Stimulated activated CD4-positive, alpha-beta T cell treated with anti-CD3 and anti-CD28 coated beads, Interleukin-1b, Interleukin-23, amount 100 ng/mL, for 48 hours (primary cell): ENCODE measurements around the gene DMKN.
A peak's percentile ranks its signal among the peaks of the same experiment; 100 is the strongest.
"Not testable (repeated sequence)": the region's sequence is repeated elsewhere in the genome, so short reads cannot be mapped to it uniquely, and the experiment has no call there.

Experiments used
- DNase-seq: peaks from one replicate; pipeline ENCODE4 v3.0.0-alpha.2; 2020

The DMKN gene

DNA sequence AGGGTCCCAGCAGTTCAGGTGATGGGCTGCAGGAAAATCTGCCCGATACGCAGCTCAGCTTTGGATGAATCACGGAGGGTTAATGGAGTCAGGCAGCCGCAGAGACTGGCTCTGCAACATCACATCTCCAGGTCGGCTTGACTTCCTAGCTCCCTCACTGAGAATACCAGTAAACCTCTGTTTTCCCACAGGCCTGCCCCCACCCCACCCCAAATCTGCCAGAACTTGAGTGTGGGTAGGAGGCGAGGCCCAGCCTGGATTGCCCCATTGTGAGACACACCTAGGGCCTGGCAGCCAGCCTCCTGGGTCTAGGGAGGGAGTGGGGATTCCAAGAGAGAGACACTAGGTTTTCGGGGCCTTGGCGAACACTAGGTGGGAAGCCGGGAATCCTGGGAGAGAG lies 19.5 kb downstream of the DMKN start:
- no peak for DNase-seq

DNA sequence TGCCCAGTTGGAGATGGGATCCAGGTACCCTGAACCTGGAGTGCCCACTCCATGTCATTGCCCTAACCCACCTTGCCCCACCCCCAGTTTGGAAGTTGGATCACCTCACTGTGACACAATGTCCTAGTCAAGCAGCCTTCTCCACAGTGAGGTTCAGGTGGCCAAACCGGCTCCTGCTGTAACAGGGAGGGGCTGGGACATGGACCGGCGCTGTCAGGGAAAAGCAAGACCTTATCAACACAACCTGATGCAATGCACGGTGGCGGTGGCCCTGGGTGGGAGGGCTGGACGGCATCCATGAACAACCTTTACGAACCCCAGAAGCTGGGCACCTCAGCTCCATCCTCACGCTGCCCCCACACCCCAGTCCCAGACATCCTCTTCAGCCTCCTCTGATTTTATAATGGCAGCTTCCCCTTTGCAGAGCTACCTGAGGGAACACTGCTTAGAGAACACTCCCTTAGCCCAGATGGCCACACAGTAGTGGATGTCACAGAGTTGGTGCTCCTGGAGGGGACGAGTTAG lies 21.6 kb downstream of the DMKN start:
- DNase-seq: no peak

GRCh38 chr19:35490364-35490763 lies 23.1 kb downstream of the DMKN start, which contains the start of gene KRTDAP:
Gene KRTDAP (minus strand): TSS chr19:35490464. CDS start chr19:35490442, 22 bp downstream.
- DNase-seq: no peak

DNA sequence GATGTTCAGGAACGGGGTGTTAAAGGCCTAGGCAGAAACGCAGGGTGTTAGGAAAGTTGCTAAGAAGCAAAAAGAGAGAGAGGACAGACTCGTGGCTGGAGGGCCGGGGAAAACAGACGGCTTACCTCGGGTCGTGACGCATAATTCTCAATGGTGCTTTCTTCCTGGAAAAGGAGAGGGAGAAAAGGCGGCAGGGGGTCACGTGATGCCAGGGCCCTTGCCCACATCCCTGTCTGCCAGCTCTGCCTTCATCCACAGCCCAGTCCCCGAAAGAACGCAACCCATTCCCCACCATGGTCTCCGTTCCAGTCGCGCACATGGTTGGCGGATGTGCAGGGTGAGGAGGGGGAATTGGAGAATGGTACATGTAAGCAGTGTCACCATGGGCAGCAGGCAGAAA lies 24.8 kb downstream of the DMKN start:
- DNase-seq: no peak

GRCh38 chr19:35487656-35488182 lies 25.7 kb downstream of the DMKN start:
- no peak for DNase-seq

DNA sequence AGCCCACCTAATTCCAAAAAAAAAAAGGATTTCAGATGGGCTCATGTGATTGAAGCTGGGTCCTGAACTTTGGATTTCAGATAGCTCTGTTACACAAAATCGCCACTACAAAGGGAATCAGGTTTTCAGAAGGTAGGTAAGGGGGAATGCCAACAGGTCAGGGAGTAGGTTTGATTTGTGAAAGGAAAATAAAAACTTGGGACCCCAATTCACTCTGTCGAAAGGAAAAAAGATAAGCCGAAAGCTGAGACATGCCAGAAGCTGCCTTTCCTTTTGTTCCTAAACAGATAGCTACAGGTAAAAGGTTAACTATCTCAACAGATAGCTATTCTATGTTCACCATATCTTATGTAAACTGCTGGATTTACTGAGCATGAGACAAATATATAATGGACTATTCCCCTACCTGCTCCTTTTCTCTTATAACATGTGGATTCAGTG lies 27.2 kb downstream of the DMKN start:
- DNase-seq: no peak

GRCh38 chr19:35484252-35485036 lies 29.0 kb downstream of the DMKN start:
- DNase-seq: peak; percentile 32

DNA sequence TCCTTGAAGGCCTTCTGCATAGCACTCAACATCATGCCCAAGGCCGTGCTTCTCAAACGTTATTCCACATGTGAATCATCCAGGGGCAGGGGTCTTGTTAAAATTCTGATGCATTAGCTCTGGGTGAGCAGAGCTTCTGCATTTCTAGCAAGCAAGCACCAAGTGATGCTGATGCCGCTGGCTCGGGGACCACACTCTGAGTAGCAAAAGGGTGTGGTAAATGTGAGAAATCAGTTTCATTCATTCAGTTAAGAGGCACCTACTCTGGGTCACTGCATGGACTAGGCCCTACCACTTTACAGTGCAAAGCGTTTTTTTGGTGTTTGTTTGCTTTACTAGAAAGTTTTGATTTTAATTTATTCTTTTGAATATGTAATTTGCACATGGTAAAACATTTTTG lies 30.4 kb downstream of the DMKN start:
- DNase-seq: no peak

- no peak for DNase-seq
These were observed 34.4 kb downstream of the DMKN start for GRCh38 chr19:35478794-35479677.

DNA sequence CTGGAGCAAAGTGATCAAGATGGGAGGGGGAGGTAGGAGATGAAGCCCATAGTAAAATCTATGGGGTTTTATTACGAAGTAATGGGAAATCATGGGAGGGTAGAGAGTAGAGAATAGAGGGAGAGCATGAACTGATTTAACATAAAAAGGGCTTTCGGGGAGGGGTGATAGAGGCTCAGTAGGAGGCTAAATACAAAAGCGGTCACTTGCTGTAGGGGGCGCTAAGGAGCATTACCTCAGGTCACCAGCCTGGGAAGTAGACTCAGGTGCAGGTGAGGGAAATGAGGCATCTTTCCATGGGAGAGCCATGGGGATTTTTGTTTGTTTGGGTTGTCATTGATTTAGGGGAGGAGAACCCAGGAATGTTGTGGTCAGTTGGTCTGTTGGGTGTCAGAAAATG lies 37.3 kb downstream of the DMKN start:
- DNase-seq: peak; percentile 24

DNA sequence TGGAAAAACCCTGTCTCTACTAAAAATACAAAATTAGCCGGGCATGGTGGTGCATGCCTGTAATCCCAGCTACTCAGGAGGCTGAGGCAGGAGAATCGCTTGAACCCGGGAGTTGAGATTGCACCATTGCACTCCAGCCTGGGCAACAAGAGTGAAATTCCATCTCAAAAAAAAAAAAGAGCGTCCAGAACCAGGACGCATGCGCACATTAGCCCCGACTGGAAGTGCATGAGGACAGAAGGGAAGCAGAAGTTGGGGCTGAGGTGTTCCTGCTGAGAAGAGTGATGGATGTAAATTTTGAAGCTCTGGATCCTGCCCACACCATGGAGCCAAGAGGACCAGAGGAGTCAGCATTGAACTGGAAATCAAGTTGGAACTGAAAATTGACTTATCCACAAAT lies 38.9 kb downstream of the DMKN start:
- not testable (repeated sequence) for DNase-seq

GRCh38 chr19:35474104-35474503 lies 39.3 kb downstream of the DMKN start:
- no peak for DNase-seq

DNA sequence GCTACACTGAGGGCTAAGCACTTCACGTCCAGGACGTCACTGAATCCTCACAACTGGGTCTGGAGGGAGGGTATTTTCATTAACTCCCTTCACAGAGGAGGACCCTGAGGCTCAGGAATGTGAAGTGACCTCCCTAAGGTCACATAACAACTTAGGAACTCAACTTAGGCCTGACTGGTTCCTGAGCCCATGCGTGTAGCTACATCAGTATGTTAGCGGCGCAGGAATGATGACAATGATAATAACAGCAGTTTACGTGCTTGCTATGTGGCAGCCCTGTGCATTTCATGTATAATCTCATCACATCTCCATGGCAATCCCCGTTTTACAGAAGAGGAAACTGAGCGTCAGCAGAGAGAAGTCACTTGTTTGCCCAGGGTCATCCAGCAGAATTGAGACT lies 41.5 kb downstream of the DMKN start:
- DNase-seq: no peak

- not testable (repeated sequence) for DNase-seq
These were observed 42.4 kb downstream of the DMKN start for GRCh38 chr19:35471075-35471474.

DNA sequence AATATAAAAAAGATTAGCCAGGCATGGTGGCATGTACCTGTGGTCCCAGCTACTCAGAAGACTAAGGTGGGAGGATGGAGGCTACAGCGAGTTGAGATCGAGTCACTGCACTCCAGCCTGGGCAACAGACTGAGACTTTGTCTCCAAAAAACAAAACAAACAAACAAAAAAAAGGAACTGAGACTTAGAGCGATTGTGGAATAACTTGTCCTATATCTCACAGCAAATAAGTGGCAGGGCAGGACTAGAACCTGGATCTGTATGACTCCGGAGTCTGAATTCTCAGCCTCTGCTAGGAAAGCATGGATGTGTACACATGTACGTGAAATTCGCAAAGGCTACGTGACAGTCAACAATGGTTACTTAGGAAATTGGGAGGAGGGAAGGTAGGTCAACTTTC lies 43.3 kb downstream of the DMKN start:
- DNase-seq: no peak

- peak; percentile 69 for DNase-seq
These were observed 44.8 kb downstream of the DMKN start for GRCh38 chr19:35468637-35469036.

GRCh38 chr19:35466259-35466658 lies 47.2 kb downstream of the DMKN start:
- DNase-seq: no peak

GRCh38 chr19:35462956-35463355 lies 50.5 kb downstream of the DMKN start:
- DNase-seq: not testable (repeated sequence)

DNA sequence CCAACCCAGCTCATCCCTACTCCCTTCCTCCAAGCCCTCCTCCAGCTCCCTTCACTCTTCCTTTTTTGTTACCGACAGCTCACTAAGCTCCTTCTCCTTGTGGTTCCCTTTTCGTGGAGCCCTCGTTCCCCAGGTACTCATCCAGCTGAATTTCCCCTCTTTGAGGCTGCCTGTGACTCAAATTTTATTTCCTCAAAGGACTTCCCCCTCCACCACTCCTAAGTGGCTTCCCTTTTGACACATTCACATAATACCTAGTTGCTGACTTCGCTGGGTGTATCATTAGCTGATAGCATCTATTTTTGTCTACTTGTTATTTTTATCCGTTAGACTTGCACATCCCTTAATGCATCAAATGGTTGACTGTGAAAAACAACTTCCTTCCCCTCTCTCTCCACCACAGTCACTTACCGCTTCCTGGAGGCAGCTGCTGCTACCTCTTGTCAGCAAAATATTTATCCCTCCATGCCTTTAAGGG lies 50.9 kb downstream of the DMKN start:
- peak; percentile 14 for DNase-seq

DNA sequence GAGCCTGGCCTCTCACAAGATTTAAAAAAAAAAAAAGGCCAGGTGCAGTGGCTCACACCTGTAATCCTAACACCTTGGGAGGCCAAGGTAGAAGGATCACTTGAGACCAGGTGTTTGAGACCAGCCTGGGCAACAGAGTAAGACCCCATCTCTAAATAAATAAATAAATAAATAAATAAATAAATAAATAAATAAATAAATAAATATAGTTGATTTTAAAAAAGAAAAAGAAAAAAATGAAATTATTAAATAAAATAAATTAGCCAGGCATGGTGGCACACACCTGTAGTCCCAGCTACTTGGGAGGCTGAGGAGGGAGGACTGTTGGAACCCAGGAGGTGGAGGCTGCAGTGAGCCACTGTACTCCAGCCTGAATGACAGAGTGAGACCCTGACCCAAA lies 51.7 kb downstream of the DMKN start:
- not testable (repeated sequence) for DNase-seq

- DNase-seq: no peak
These were observed 52.4 kb downstream of the DMKN start for GRCh38 chr19:35461060-35461459.

DNA sequence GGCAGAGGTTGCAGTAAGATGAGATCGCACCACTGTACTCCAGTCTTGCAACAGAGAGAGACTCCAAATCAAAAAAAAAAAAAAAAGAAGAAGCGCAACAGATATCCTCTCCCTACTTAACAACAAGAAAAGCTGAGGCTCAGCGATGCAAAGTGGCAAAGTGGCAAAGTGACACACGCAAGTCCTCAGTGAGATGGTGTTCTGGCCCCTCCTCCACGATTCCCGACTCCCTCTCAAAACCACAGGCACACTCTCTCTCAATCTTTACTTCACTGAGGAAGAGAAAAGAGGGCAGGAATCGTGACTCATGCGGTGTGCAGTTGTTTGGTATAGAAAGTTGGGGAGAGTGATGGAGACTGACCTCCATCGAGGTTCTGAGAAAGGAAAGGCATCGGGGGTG lies 52.8 kb downstream of the DMKN start:
- no peak for DNase-seq

- DNase-seq: no peak
These were observed 53.9 kb downstream of the DMKN start for GRCh38 chr19:35459414-35460082.
